ENCODE measurements around the gene ANO4.

GRCh38 chr12:100904270-100904669 is 109.7 kb downstream of the ANO4 start:
- TF ChIP-seq CTCF (IDR thresholded peaks at IDR 0.05) (no peak), POLR2A (IDR thresholded peaks at IDR 0.05) (no peak)
